Memory B cell (primary cell): ENCODE data around the gene RPUSD4.

Source experiments
- ATAC-seq: fragments of 150-1000 bp; cut with Tn5 transposase; 2 replicates; pipeline ENCODE4 v1.10.0; 2021; ENCODE audit warnings: low read depth, mild to moderate bottlenecking, moderate library complexity
- DNase-seq, 2 donors: peaks; one replicate each; pipeline ENCODE4 v3.0.0; 2022; ENCODE audit warnings: low spot score in 2 of 2
- H3K27ac Mint-ChIP-seq: one replicate; pipeline ENCODE4 v1.8.0; 2022; ENCODE audit warnings: mild to moderate bottlenecking, moderate library complexity, mixed read lengths
- H3K27me3 Mint-ChIP-seq: one replicate; pipeline ENCODE4 v1.8.0; 2022; ENCODE audit warnings: mixed read lengths
- H3K36me3 Mint-ChIP-seq: one replicate; pipeline ENCODE4 v1.8.0; 2022; ENCODE audit warnings: mild to moderate bottlenecking, mixed read lengths
- H3K4me1 Mint-ChIP-seq: one replicate; pipeline ENCODE4 v1.8.0; 2022; ENCODE audit warnings: mixed read lengths
- H3K4me3 Mint-ChIP-seq: one replicate; pipeline ENCODE4 v1.8.0; 2022; ENCODE audit warnings: mild to moderate bottlenecking, moderate library complexity, mixed read lengths
- H3K9me3 Mint-ChIP-seq: one replicate; pipeline ENCODE4 v1.8.0; 2022; ENCODE audit warnings: mixed read lengths

Gene RPUSD4

GRCh38 chr11:126195119-126195518, 16.3 kb downstream of the RPUSD4 start:
- no peak overlapping the region for H3K4me3 Mint-ChIP-seq
- ATAC-seq, result no peak
- H3K27me3 Mint-ChIP-seq, result no peaks in the 10 kb centered on the region
- no peak overlapping the region for H3K27ac Mint-ChIP-seq
- H3K4me1 Mint-ChIP-seq, result peaks cover 2% of the 10 kb centered on the region
- DNase-seq, result no peak
- H3K9me3 Mint-ChIP-seq, result peaks cover 3% of the 10 kb centered on the region
- peaks cover 47% of the 10 kb centered on the region for H3K36me3 Mint-ChIP-seq

GRCh38 chr11:126194121-126194543, 17.3 kb downstream of the RPUSD4 start:
- DNase-seq (no peak), ATAC-seq (peak; percentile 47)
- H3K27ac Mint-ChIP-seq, result no peak overlapping the region
- H3K4me1 Mint-ChIP-seq, result peaks cover 2% of the 10 kb centered on the region
- peaks cover 42% of the 10 kb centered on the region for H3K36me3 Mint-ChIP-seq
- no peak overlapping the region for H3K4me3 Mint-ChIP-seq
- no peaks in the 10 kb centered on the region for H3K27me3 Mint-ChIP-seq
- peaks cover 3% of the 10 kb centered on the region for H3K9me3 Mint-ChIP-seq

- Mint-ChIP-seq H3K4me1 (peaks cover 12% of the 10 kb centered on the region), H3K36me3 (peaks cover 38% of the 10 kb centered on the region), H3K4me3 (no peak overlapping the region), H3K27me3 (no peaks in the 10 kb centered on the region), H3K27ac (no peak overlapping the region), H3K9me3 (peaks cover 2% of the 10 kb centered on the region)
- ATAC-seq (no peak), DNase-seq (no peak)
Measured at GRCh38 chr11:126193038-126193478, 18.4 kb downstream of the RPUSD4 start.

- peaks cover 32% of the 10 kb centered on the region for H3K36me3 Mint-ChIP-seq
- no peak overlapping the region for H3K27ac Mint-ChIP-seq
Measured at GRCh38 chr11:126192361-126192760, 19.1 kb downstream of the RPUSD4 start.

GRCh38 chr11:126191379-126192073, 19.9 kb downstream of the RPUSD4 start:
- Mint-ChIP-seq H3K9me3 (no peaks in the 10 kb centered on the region), H3K4me3 (no peak overlapping the region), H3K4me1 (peaks cover 15% of the 10 kb centered on the region), H3K27ac (no peak overlapping the region), H3K27me3 (no peaks in the 10 kb centered on the region), H3K36me3 (peaks cover 28% of the 10 kb centered on the region)
- no peak for DNase-seq
- no peak for ATAC-seq

More at GRCh38 chr11:126192361-126192760, 19.1 kb downstream of the RPUSD4 start:
- Mint-ChIP-seq H3K27me3 (no peaks in the 10 kb centered on the region), H3K4me3 (no peak overlapping the region), H3K9me3 (no peaks in the 10 kb centered on the region), H3K4me1 (peaks cover 12% of the 10 kb centered on the region)
- ATAC-seq (no peak), DNase-seq (no peak)

- H3K36me3 Mint-ChIP-seq, result peaks cover 21% of the 10 kb centered on the region
- no peaks in the 10 kb centered on the region for H3K9me3 Mint-ChIP-seq
- H3K27ac Mint-ChIP-seq, result no peak overlapping the region
- DNase-seq, result no peak
- no peak for ATAC-seq
- H3K4me1 Mint-ChIP-seq, result peaks cover 15% of the 10 kb centered on the region
- no peak overlapping the region for H3K4me3 Mint-ChIP-seq
- no peaks in the 10 kb centered on the region for H3K27me3 Mint-ChIP-seq
Measured at GRCh38 chr11:126190792-126191191, 20.7 kb downstream of the RPUSD4 start.

- peaks cover 15% of the 10 kb centered on the region for H3K4me1 Mint-ChIP-seq
- H3K4me3 Mint-ChIP-seq, result peak overlapping the region; percentile 63
- ATAC-seq (peak; percentile 74), DNase-seq (no peak)
- H3K36me3 Mint-ChIP-seq, result peaks cover 14% of the 10 kb centered on the region
- H3K27ac Mint-ChIP-seq, result peak overlapping the region; percentile 78
- no peaks in the 10 kb centered on the region for H3K9me3 Mint-ChIP-seq
- no peaks in the 10 kb centered on the region for H3K27me3 Mint-ChIP-seq
Measured at GRCh38 chr11:126189109-126189929, 22.1 kb downstream of the RPUSD4 start.

GRCh38 chr11:126188332-126189108, 22.9 kb downstream of the RPUSD4 start:
- Mint-ChIP-seq H3K4me1 (peaks cover 15% of the 10 kb centered on the region), H3K4me3 (peak overlapping the region; percentile 63), H3K27me3 (no peaks in the 10 kb centered on the region), H3K36me3 (peaks cover 14% of the 10 kb centered on the region), H3K9me3 (no peaks in the 10 kb centered on the region), H3K27ac (peak overlapping the region; percentile 78)
- DNase-seq (no peak), ATAC-seq (peak; percentile 78)

- peaks cover 14% of the 10 kb centered on the region for H3K4me1 Mint-ChIP-seq
- no peak for ATAC-seq
Measured at GRCh38 chr11:126186708-126187529, 24.5 kb downstream of the RPUSD4 start.

GRCh38 chr11:126186025-126186698, 25.3 kb downstream of the RPUSD4 start:
- DNase-seq (no peak), ATAC-seq (no peak)
- Mint-ChIP-seq H3K4me1 (peaks cover 14% of the 10 kb centered on the region), H3K9me3 (no peaks in the 10 kb centered on the region), H3K4me3 (no peak overlapping the region), H3K27me3 (no peaks in the 10 kb centered on the region), H3K27ac (no peak overlapping the region), H3K36me3 (peaks cover 6% of the 10 kb centered on the region)

More at GRCh38 chr11:126186708-126187529, 24.5 kb downstream of the RPUSD4 start:
- Mint-ChIP-seq H3K36me3 (peaks cover 8% of the 10 kb centered on the region), H3K27me3 (no peaks in the 10 kb centered on the region), H3K27ac (no peak overlapping the region), H3K4me3 (peak overlapping the region; percentile 16), H3K9me3 (no peaks in the 10 kb centered on the region)
- DNase-seq, result no peak

GRCh38 chr11:126185259-126186024, 26.0 kb downstream of the RPUSD4 start:
- Mint-ChIP-seq H3K36me3 (peaks cover 6% of the 10 kb centered on the region), H3K4me1 (peaks cover 14% of the 10 kb centered on the region), H3K27me3 (no peaks in the 10 kb centered on the region), H3K27ac (no peak overlapping the region), H3K9me3 (no peaks in the 10 kb centered on the region), H3K4me3 (no peak overlapping the region)
- ATAC-seq (no peak), DNase-seq (no peak)

- peaks cover 4% of the 10 kb centered on the region for H3K4me1 Mint-ChIP-seq
- H3K9me3 Mint-ChIP-seq, result no peaks in the 10 kb centered on the region
- DNase-seq (no peak), ATAC-seq (no peak)
- H3K36me3 Mint-ChIP-seq, result peaks cover 9% of the 10 kb centered on the region
- H3K27me3 Mint-ChIP-seq, result no peaks in the 10 kb centered on the region
- no peak overlapping the region for H3K4me3 Mint-ChIP-seq
- no peak overlapping the region for H3K27ac Mint-ChIP-seq
Measured at GRCh38 chr11:126182787-126183445, 28.5 kb downstream of the RPUSD4 start.
